H9 (cell line): ENCODE results near the gene SCN1A. TPM values are rescaled to one million over a fixed set of nuclear protein-coding genes. Genes with fewer than 3 reads are reported as not detected.

Source experiments
- DNase-seq: peaks from one replicate; pipeline ENCODE4 v3.0.0-alpha.2; 2017
- H2AFZ ChIP-seq: one replicate; pipeline ENCODE4 v1.6.1; 2013; ENCODE audit warnings: mild to moderate bottlenecking, low read length, control low read depth, moderate library complexity
- H2AK5ac ChIP-seq: 2 replicates; pipeline ENCODE4 v1.6.1; 2013; ENCODE audit warnings: low read length, control low read depth, mixed read lengths; ENCODE audit not compliant: insufficient read length
- H2BK120ac ChIP-seq: one replicate; pipeline ENCODE4 v1.6.1; 2013; ENCODE audit warnings: low read depth, mild to moderate bottlenecking, low read length, control low read depth, inconsistent platforms; ENCODE audit not compliant: poor library complexity, severe bottlenecking
- H2BK12ac ChIP-seq: 2 replicates; pipeline ENCODE4 v1.6.1; 2013; ENCODE audit warnings: low read length, control low read depth, mixed read lengths, low read depth; ENCODE audit not compliant: insufficient read length
- H2BK15ac ChIP-seq: 2 replicates; pipeline ENCODE4 v1.6.1; 2013; ENCODE audit warnings: low read depth, low read length, control low read depth
- H2BK20ac ChIP-seq: one replicate; pipeline ENCODE4 v1.6.1; 2013; ENCODE audit warnings: low read depth, mild to moderate bottlenecking, low read length, control low read depth, inconsistent platforms; ENCODE audit not compliant: poor library complexity, severe bottlenecking
- H2BK5ac ChIP-seq: 2 replicates; pipeline ENCODE4 v1.6.1; 2013; ENCODE audit warnings: low read length, control low read depth, mixed read lengths; ENCODE audit not compliant: insufficient read length
- H3K14ac ChIP-seq: 2 replicates; pipeline ENCODE4 v1.6.1; 2013; ENCODE audit warnings: low read length, control low read depth; ENCODE audit not compliant: insufficient read depth
- H3K18ac ChIP-seq: 2 replicates; pipeline ENCODE4 v1.6.1; 2013; ENCODE audit warnings: low read depth, mild to moderate bottlenecking, mixed read lengths, low read length, control low read depth; ENCODE audit not compliant: insufficient read length
- H3K23ac ChIP-seq: 2 replicates; pipeline ENCODE4 v1.6.1; 2013; ENCODE audit warnings: low read length, control low read depth, mixed read lengths, low read depth; ENCODE audit not compliant: insufficient read length
- H3K23me2 ChIP-seq: 2 replicates; pipeline ENCODE4 v1.6.1; 2013; ENCODE audit warnings: low read depth, mild to moderate bottlenecking, mixed read lengths, low read length, control low read depth; ENCODE audit not compliant: insufficient read length, poor library complexity, severe bottlenecking
- H3K27ac ChIP-seq: 2 replicates; pipeline ENCODE4 v1.5.1; 2013; ENCODE audit warnings: low read length, control low read depth, mixed read lengths, low read depth; ENCODE audit not compliant: insufficient read length
- H3K27me3 ChIP-seq: 2 replicates; pipeline ENCODE4 v1.6.1; 2013; ENCODE audit warnings: low read length, control low read depth, inconsistent platforms; ENCODE audit not compliant: insufficient read depth
- H3K4ac ChIP-seq: 2 replicates; pipeline ENCODE4 v1.6.1; 2013; ENCODE audit warnings: low read depth, mild to moderate bottlenecking, control low read depth, inconsistent platforms, low read length, moderate library complexity
- H3K4me1 ChIP-seq: 2 replicates; pipeline ENCODE4 v1.6.1; 2013; ENCODE audit warnings: low read length, control low read depth, inconsistent platforms; ENCODE audit not compliant: insufficient read depth
- H3K4me2 ChIP-seq: 2 replicates; pipeline ENCODE4 v1.6.1; 2013; ENCODE audit warnings: low read length, control low read depth, mixed read lengths; ENCODE audit not compliant: insufficient read length, insufficient read depth
- H3K56ac ChIP-seq: 2 replicates; pipeline ENCODE4 v1.6.1; 2013; ENCODE audit warnings: low read depth, mild to moderate bottlenecking, mixed read lengths, low read length, control low read depth; ENCODE audit not compliant: insufficient read length
- H3K79me1 ChIP-seq: 2 replicates; pipeline ENCODE4 v1.6.1; 2013; ENCODE audit warnings: low read depth, mild to moderate bottlenecking, moderate library complexity, low read length, control low read depth, inconsistent platforms; ENCODE audit not compliant: insufficient read depth, poor library complexity, severe bottlenecking
- H3K79me2 ChIP-seq: 2 replicates; pipeline ENCODE4 v1.6.1; 2013; ENCODE audit warnings: low read length, control low read depth, inconsistent platforms; ENCODE audit not compliant: insufficient read depth
- H3K9ac ChIP-seq: 2 replicates; pipeline ENCODE4 v1.6.1; 2013; ENCODE audit warnings: low read length, control low read depth, mixed read lengths; ENCODE audit not compliant: insufficient read length; ENCODE audit errors: extremely low read depth
- H3K9me3 ChIP-seq: one replicate; pipeline ENCODE4 v1.6.1; 2013; ENCODE audit warnings: low read depth, low read length, inconsistent platforms; ENCODE audit not compliant: control insufficient read depth
- H3T11ph ChIP-seq: one replicate; pipeline ENCODE4 v1.6.1; 2013; ENCODE audit warnings: mild to moderate bottlenecking, low read length, control low read depth, inconsistent platforms
- H4K20me1 ChIP-seq: one replicate; pipeline ENCODE4 v1.6.1; 2013; ENCODE audit not compliant: control insufficient read depth, insufficient read length, insufficient read depth
- H4K5ac ChIP-seq: 2 replicates; pipeline ENCODE4 v1.6.1; 2013; ENCODE audit warnings: low read depth, mild to moderate bottlenecking, mixed read lengths, low read length, control low read depth; ENCODE audit not compliant: insufficient read length
- H4K8ac ChIP-seq: replicated peaks from 2 replicates; pipeline ENCODE4 v1.6.1; 2013; ENCODE audit warnings: low read length, control low read depth, mixed read lengths, low read depth; ENCODE audit not compliant: insufficient read length
- H4K91ac ChIP-seq: 2 replicates; pipeline ENCODE4 v1.6.1; 2013; ENCODE audit warnings: low read depth, mild to moderate bottlenecking, moderate library complexity, mixed read lengths, low read length, control low read depth; ENCODE audit not compliant: insufficient read length
- H3K27ac Mint-ChIP-seq, 3 experiments: 2 replicates in 2 of 3; 3 replicates in 1 of 3; pipeline ENCODE4 v1.8.0; 2020 to 2021; ENCODE audit warnings: mixed read lengths in 3 of 3, mild to moderate bottlenecking in 1 of 3, moderate library complexity in 1 of 3
- H3K27me3 Mint-ChIP-seq: 2 replicates; pipeline ENCODE4 v1.8.0; 2021; ENCODE audit warnings: low read depth, mild to moderate bottlenecking, moderate library complexity, mixed read lengths
- H3K36me3 Mint-ChIP-seq, 3 experiments: 2 replicates in 2 of 3; 3 replicates in 1 of 3; pipeline ENCODE4 v1.8.0; 2020 to 2021; ENCODE audit warnings: low read depth in 3 of 3, mixed read lengths in 3 of 3; ENCODE audit not compliant: insufficient read depth in 1 of 3
- H3K4me1 Mint-ChIP-seq, 2 experiments: 2 replicates each; pipeline ENCODE4 v1.8.0; 2020; ENCODE audit warnings: mixed read lengths in 2 of 2
- H3K4me3 Mint-ChIP-seq, 2 experiments: 2 replicates in 1 of 2; 3 replicates in 1 of 2; pipeline ENCODE4 v1.8.0; 2020 to 2021; ENCODE audit warnings: mild to moderate bottlenecking in 2 of 2, mixed read lengths in 2 of 2, moderate library complexity in 1 of 2
- H3K9me3 Mint-ChIP-seq, 2 experiments: 2 replicates in 1 of 2; 3 replicates in 1 of 2; pipeline ENCODE4 v1.8.0; 2020; ENCODE audit warnings: mild to moderate bottlenecking in 2 of 2, mixed read lengths in 2 of 2, moderate library complexity in 1 of 2
- CTCF ChIP-seq: fragments of 200-600 bp; sonication (generic); conservative IDR thresholded peaks from 3 replicates; pipeline ENCODE4 v1.8.0; 2021; ENCODE audit warnings: antibody characterized with exemption, mild to moderate bottlenecking
- WGBS: extraction: QIAGEN DNeasy Blood & Tissue Kit; methylation state at CpG from one replicate; pipeline ENCODE4 v1.1.7; 2013; ENCODE audit warnings: missing lambda C conversion rate, low lambda C conversion rate, mixed read lengths; ENCODE audit not compliant: insufficient read length; ENCODE audit errors: extremely low coverage; 5-methylcytosine and 5-hydroxymethylcytosine counted together
- total RNA-seq: library from RNA; stranded (reverse); gene quantifications from 2 replicates; pipeline ENCODE4 v1.2.1, GENCODE V29; 2021

Gene SCN1A
- total RNA-seq, 1 experiment from 2014 or later, result 0.13 TPM

- no peak overlapping the region for H3K23ac ChIP-seq
- H4K20me1 ChIP-seq, result no peaks in the 10 kb centered on the region
- no peaks in the 10 kb centered on the region for H3K9me3 ChIP-seq
- no peak overlapping the region for H3K9ac ChIP-seq
- no peak overlapping the region for H4K5ac ChIP-seq
- no peaks in the 10 kb centered on the region for H3K36me3 Mint-ChIP-seq
- no peak for DNase-seq
- no peaks in the 10 kb centered on the region for H3K79me2 ChIP-seq
- H2BK5ac ChIP-seq, result no peak overlapping the region
- H3K4me1 ChIP-seq, result no peaks in the 10 kb centered on the region
- no peak overlapping the region for H2AFZ ChIP-seq
- H2BK120ac ChIP-seq, result no peak overlapping the region
- H3K4me3 Mint-ChIP-seq, result no peak overlapping the region
- no peak overlapping the region for H3K56ac ChIP-seq
- no peak overlapping the region for H4K91ac ChIP-seq
- no peak overlapping the region for H2BK20ac ChIP-seq
- H2BK12ac ChIP-seq, result no peak overlapping the region
- no peaks in the 10 kb centered on the region for H3K27me3 ChIP-seq
- no peak overlapping the region for H4K8ac ChIP-seq
- H3K14ac ChIP-seq, result no peak overlapping the region
- no peak for TF ChIP-seq CTCF
- no peak overlapping the region for H3K4ac ChIP-seq
- no peak overlapping the region for H3K18ac ChIP-seq
- no CpG with 5 or more reads among the region's 2 CpGs for WGBS
- no peak overlapping the region for H3K27ac ChIP-seq
- no peaks in the 10 kb centered on the region for H3K9me3 Mint-ChIP-seq
- no peaks in the 10 kb centered on the region for H3K79me1 ChIP-seq
- H3K27ac Mint-ChIP-seq, result no peak overlapping the region
- H3K4me1 Mint-ChIP-seq, result peaks cover 4 to 11% of the 10 kb centered on the region in 2 experiments
- no peak overlapping the region for H3K4me2 ChIP-seq
- H2BK15ac ChIP-seq, result no peak overlapping the region
- no peaks in the 10 kb centered on the region for H3K27me3 Mint-ChIP-seq
- H3T11ph ChIP-seq, result no peak overlapping the region
- no peak overlapping the region for H2AK5ac ChIP-seq
- H3K23me2 ChIP-seq, result no peaks in the 10 kb centered on the region
These were observed 37.5 kb downstream of the SCN1A start for GRCh38 chr2:166090346-166090745.
